ENCODE results near the gene TRPM6.

Gene TRPM6

GRCh38 chr9:74770508-74771261, 117.0 kb downstream of the TRPM6 start:
- no peak for DNase-seq

- no peak for DNase-seq
Measured at GRCh38 chr9:74765481-74765971, 122.2 kb downstream of the TRPM6 start.

GRCh38 chr9:74762950-74763349, 124.8 kb downstream of the TRPM6 start:
- no peak for DNase-seq

GRCh38 chr9:74760031-74760700, 127.6 kb downstream of the TRPM6 start:
- DNase-seq, result no peak

GRCh38 chr9:74755999-74756398, 131.7 kb downstream of the TRPM6 start:
- no peak for DNase-seq

- DNase-seq, result no peak
Measured at GRCh38 chr9:74755355-74755754, 132.4 kb downstream of the TRPM6 start.

- DNase-seq, result no peak
Measured at GRCh38 chr9:74753650-74754049, 134.1 kb downstream of the TRPM6 start.

GRCh38 chr9:74748966-74749365, 138.8 kb downstream of the TRPM6 start:
- no peak for DNase-seq

GRCh38 chr9:74742792-74743730, 144.7 kb downstream of the TRPM6 start:
- DNase-seq, result peak; percentile 37

- no peak for DNase-seq
Measured at GRCh38 chr9:74742191-74742790, 145.4 kb downstream of the TRPM6 start.

- no peak for DNase-seq
Measured at GRCh38 chr9:74736646-74737045, 151.1 kb downstream of the TRPM6 start.

GRCh38 chr9:74735761-74736160, 152.0 kb downstream of the TRPM6 start:
- no peak for DNase-seq

GRCh38 chr9:74729136-74729695, 158.5 kb downstream of the TRPM6 start:
- DNase-seq, result no peak

- no peak for DNase-seq
Measured at GRCh38 chr9:74728176-74728575, 159.5 kb downstream of the TRPM6 start.

- DNase-seq, result no peak
Measured at GRCh38 chr9:74726581-74726980, 161.1 kb downstream of the TRPM6 start.

- no peak for DNase-seq
Measured at GRCh38 chr9:74724317-74724716, 163.4 kb downstream of the TRPM6 start.

GRCh38 chr9:74721696-74722660, 165.7 kb downstream of the TRPM6 start:
- DNase-seq, result no peak

- no peak for DNase-seq
Measured at GRCh38 chr9:74719306-74719705, 168.4 kb downstream of the TRPM6 start.

GRCh38 chr9:74718709-74719108, 169.0 kb downstream of the TRPM6 start:
- no peak for DNase-seq

- no peak for DNase-seq
Measured at GRCh38 chr9:74711341-74711740, 176.4 kb downstream of the TRPM6 start.

GRCh38 chr9:74697535-74697934, 190.2 kb downstream of the TRPM6 start:
- DNase-seq, result no peak
